ENCODE data around the gene TOGARAM2.

Gene TOGARAM2

DNA sequence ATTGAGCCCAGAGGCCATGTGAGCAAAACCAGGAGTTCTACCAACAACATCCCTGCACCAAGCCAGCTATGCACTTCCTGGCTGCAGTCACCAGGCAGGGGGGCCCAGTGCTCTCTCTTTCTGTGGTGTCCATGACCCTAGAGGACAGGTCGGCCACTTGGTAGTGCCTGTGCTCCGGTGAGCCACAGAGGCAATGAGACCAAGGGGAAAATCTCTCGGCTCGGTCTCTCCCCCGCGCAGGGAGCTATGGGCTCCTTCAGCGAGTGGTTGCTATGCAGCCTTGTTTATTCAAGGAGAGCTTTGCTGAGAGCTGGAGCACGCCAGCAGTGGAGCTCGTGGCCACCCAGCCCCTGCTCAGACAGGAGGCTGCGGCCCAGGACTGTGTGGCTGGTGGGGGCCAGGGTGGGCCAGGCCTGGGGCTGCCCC is at the start of gene TOGARAM2:
TSS of gene TOGARAM2 (plus strand) at position 283 of the 426 bp plus-strand sequence. CDS start 13,537 bp downstream, outside the sequence.
- TF ChIP-seq CTCF (conservative IDR thresholded peaks at IDR 0.05; ENCODE audit: low read depth, low read length), result no peak
- H3K4me3 ChIP-seq (ENCODE audit: low read depth, low read length), result no peak within 1 kb of the TSS
- DNase-seq (ENCODE audit: low read depth), result peak; percentile 79

DNA sequence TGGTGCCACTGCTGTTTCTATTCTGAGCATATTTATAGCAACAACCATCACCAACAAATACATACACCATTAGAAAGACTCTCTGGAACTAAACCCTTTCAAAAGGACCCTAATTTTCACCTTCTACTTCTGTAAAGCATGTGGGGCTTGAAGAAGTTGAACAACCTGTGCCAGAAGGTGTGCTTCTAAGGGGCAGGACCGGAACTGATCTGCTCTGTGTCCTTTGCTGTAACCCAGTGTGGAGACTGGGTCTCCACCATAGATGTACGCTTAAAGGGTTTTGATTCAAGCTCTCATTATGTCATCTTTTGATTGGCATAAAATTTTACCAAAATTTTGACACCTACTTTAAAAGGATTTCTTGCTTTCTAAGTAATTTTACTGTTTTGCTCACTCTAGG is 46.3 kb upstream of the TOGARAM2 start:
- TF ChIP-seq CTCF (conservative IDR thresholded peaks at IDR 0.05; ENCODE audit: low read depth, low read length), result no peak
- no peak overlapping the region for H3K4me3 ChIP-seq (ENCODE audit: low read depth, low read length)
- DNase-seq (ENCODE audit: low read depth), result no peak

DNA sequence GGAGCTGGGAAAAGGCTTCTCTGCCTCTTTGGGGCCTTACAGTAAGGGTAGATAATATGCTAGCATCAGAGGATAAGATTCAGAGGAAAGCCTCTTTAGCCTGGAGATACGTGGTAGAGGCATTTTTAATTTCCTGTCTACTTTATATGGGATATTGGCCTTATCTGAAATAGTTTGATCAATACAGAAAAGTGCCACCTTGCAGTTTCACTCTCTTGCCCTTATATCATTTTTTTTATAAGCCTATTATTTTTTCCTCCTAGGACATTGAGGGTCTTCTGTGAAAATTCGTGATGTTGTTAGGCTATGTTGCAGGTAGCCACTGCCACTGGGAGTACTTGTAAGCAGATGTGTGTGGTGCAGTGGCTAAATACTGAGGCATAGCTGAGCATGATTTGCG is 40.1 kb upstream of the TOGARAM2 start:
- no peak for TF ChIP-seq CTCF (conservative IDR thresholded peaks at IDR 0.05; ENCODE audit: low read depth, low read length)
- no peak for DNase-seq (ENCODE audit: low read depth)
- no peak overlapping the region for H3K4me3 ChIP-seq (ENCODE audit: low read depth, low read length)

DNA sequence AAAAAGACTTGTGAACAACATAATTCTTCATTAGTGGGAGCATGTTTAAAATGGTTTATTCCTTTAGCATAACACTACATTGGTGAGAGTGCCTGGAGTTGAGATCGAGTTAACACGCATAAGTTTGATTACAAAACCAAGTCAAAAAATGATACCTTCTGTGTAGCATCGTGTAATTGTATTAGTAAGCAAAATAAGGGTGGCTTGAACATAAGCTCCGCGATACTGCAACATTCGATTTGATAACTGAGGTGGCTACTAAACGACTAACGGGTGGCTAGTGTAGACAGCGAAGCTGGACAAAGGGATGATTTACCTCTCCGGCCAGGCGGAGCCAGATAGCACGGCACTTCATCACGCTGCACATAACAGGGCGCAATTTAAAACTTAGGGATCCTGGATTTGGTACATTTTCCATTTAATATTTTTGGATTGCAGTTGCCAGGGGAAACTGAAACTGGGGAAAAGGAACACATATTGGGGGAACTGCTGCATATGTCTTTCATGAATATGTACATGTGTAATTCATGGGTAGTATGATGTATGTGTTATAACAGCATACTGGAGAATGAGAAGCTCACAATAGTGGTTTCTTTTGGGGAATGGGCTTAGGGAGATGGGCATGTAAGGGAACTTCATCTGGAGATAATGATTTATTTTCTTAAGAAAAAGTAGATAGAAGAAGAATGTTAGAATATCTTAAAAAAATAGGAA is 36.4 kb upstream of the TOGARAM2 start:
- DNase-seq (ENCODE audit: low read depth), result no peak
- TF ChIP-seq CTCF (conservative IDR thresholded peaks at IDR 0.05; ENCODE audit: low read depth, low read length), result no peak
- H3K4me3 ChIP-seq (ENCODE audit: low read depth, low read length), result no peak overlapping the region

DNA sequence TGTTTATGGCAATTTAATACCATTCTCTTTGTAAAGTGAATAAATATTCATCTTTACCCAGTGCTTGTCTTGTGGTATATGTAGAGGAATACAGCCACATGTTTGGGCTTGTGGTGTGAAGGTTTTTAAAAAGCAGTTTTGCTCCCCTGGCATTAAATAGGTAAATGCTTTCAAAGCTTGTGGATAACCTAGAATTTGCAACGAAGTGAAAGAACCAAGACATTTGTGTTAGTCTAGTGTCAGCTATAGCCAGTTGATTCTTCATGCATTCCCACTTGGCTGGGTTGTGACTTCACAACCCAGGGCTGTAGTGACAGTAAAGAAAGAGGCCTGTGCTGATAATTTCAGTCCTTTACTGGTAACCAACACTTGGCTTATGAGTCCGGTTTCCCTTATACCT is 32.9 kb upstream of the TOGARAM2 start:
- TF ChIP-seq CTCF (conservative IDR thresholded peaks at IDR 0.05; ENCODE audit: low read depth, low read length), result no peak

GRCh38 chr2:28949190-28949589 is 31.9 kb upstream of the TOGARAM2 start:
- DNase-seq (ENCODE audit: low read depth), result no peak
- TF ChIP-seq CTCF (conservative IDR thresholded peaks at IDR 0.05; ENCODE audit: low read depth, low read length), result no peak
- H3K4me3 ChIP-seq (ENCODE audit: low read depth, low read length), result no peak overlapping the region

More for the DNA sequence above, 32.9 kb upstream of the TOGARAM2 start:
- H3K4me3 ChIP-seq (ENCODE audit: low read depth, low read length), result no peak overlapping the region
- DNase-seq (ENCODE audit: low read depth), result no peak

Measured in choroid plexus epithelial cell (primary cell).